Lung (tissue), 12 donors: ENCODE data around the gene PATJ. TPM values are rescaled to one million over a fixed set of nuclear protein-coding genes. Genes with fewer than 3 reads are reported as not detected.
"Not testable (repeated sequence)": the region's sequence is repeated elsewhere in the genome, so short reads cannot be mapped to it uniquely, and the experiment has no call there.

Experiments used
- ATAC-seq: fragments of 200-7000 bp; cut with Tn5 transposase; one replicate; pipeline ENCODE4 v1.9.1; 2020; ENCODE audit warnings: moderate number of reproducible peaks; ENCODE audit not compliant: insufficient read depth, low FRiP score
- DNase-seq, 3 donors: peaks; one replicate each; pipeline ENCODE4 v3.0.0-alpha.2; 2013 to 2017
- H3K27ac ChIP-seq, 2 donors: one replicate each; pipeline ENCODE4 v1.5.1; 2013; ENCODE audit warnings: mild to moderate bottlenecking in 2 of 2, moderate library complexity in 2 of 2, control low read depth in 1 of 2, inconsistent platforms in 1 of 2, low read depth in 1 of 2, low read length in 1 of 2
- H3K27me3 ChIP-seq, 3 donors: one replicate each; pipeline ENCODE4 v1.5.1; 2013; ENCODE audit warnings: low read length in 2 of 3; ENCODE audit not compliant: control insufficient read depth in 3 of 3, insufficient read depth in 3 of 3
- H3K36me3 ChIP-seq, 4 donors: one replicate each; pipeline ENCODE4 v1.5.1; 2013; ENCODE audit warnings: low read length in 4 of 4, mild to moderate bottlenecking in 1 of 4, moderate library complexity in 1 of 4; ENCODE audit not compliant: control insufficient read depth in 4 of 4, insufficient read depth in 4 of 4
- H3K4me1 ChIP-seq, 5 donors: one replicate each; pipeline ENCODE4 v1.5.1; 2013; ENCODE audit warnings: low read length in 5 of 5, mild to moderate bottlenecking in 2 of 5, moderate library complexity in 1 of 5; ENCODE audit not compliant: control insufficient read depth in 5 of 5, insufficient read depth in 5 of 5
- H3K4me3 ChIP-seq: one replicate; pipeline ENCODE4 v1.5.1; 2013; ENCODE audit warnings: mild to moderate bottlenecking, control low read depth, moderate library complexity
- H3K9ac ChIP-seq, 2 donors: one replicate each; pipeline ENCODE4 v1.5.1; 2013; ENCODE audit warnings: low read length in 2 of 2, control low read depth in 1 of 2; ENCODE audit not compliant: insufficient read depth in 1 of 2
- H3K9me3 ChIP-seq, 4 donors: one replicate each; pipeline ENCODE4 v1.5.1; 2013; ENCODE audit warnings: low read length in 3 of 4, mild to moderate bottlenecking in 1 of 4, moderate library complexity in 1 of 4; ENCODE audit not compliant: control insufficient read depth in 4 of 4, insufficient read depth in 3 of 4
- CTCF ChIP-seq: IDR thresholded peaks from 2 replicates; pipeline ENCODE4 v1.5.1; 2012; ENCODE audit warnings: mild to moderate bottlenecking; ENCODE audit errors: control extremely low read depth, extremely low read depth
- WGBS, 2 donors: extraction: QIAGEN DNeasy Blood & Tissue Kit; methylation state at CpG; one replicate each; pipeline ENCODE4 v1.1.7; 2013; 5-methylcytosine and 5-hydroxymethylcytosine counted together
- polyA plus RNA-seq, 2 donors: library from polyadenylated mRNA; stranded (reverse); fragments of 200-250 nt; gene quantifications; one replicate each; pipeline ENCODE4 v1.2.1, GENCODE V29; 2013
- total RNA-seq, 2 donors: library from RNA; depleted of rRNA in 1 of 2; stranded (reverse); fragments of >200 nt in 1 of 2; gene quantifications; one replicate each; pipeline ENCODE4 v1.2.1, GENCODE V29; 2014 to 2021
- donor health status: control.
- donor health status: control.
- donor health status: Bipolar disorder and iron deficiency.
- donor health status: healthy.
- donor health status: DM: yes; HTN: yes; CAD: no.

Gene PATJ
- total and polyA plus RNA-seq, 4 donors, result 5.3 to 115 (median 26.8) TPM

GRCh38 chr1:62218604-62219003 lies 476.3 kb downstream of the PATJ start:
- no peak for ATAC-seq
- no peak for DNase-seq
- no peak overlapping the region for H3K9ac ChIP-seq
- no peak overlapping the region for H3K4me3 ChIP-seq
- H3K27ac ChIP-seq, result no peak overlapping the region
- H3K9me3 ChIP-seq, result no peaks in the 10 kb centered on the region
- no peaks in the 10 kb centered on the region for H3K27me3 ChIP-seq
- H3K4me1 ChIP-seq, result no peaks in the 10 kb centered on the region
- TF ChIP-seq CTCF, result no peak
- WGBS, 2 donors, result 67 to 75% methylated on average over 2 of the region's 2 CpGs
- no peaks in the 10 kb centered on the region for H3K36me3 ChIP-seq

DNA sequence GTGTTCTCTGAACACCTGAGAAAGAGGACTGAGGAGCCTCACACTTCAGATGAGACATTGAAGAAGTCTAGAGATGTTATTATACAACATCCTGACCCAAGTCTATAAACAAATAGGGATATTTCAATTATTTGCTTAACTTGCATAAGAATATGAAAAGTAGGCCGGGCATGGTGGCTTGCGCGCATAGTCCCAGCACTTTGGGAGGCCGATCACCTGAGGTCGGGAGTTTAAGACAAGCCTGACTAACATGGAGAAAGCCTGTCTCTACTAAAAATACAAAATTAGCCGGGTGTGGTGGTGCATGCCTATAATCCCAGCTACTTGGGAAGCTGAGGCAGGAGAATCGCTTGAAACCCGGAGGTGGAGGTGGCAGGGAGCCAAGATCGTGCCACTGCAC lies 478.2 kb downstream of the PATJ start:
- H3K4me1 ChIP-seq, ATAC-seq, H3K27me3 ChIP-seq, DNase-seq, H3K36me3 ChIP-seq, H3K27ac ChIP-seq, H3K9me3 ChIP-seq, H3K4me3 ChIP-seq, H3K9ac ChIP-seq: not testable (repeated sequence)
- 93 to 96% methylated on average over 9 of the region's 9 CpGs for WGBS, 2 donors

GRCh38 chr1:62221171-62221570 lies 478.9 kb downstream of the PATJ start:
- TF ChIP-seq CTCF, result no peak
- 94 to 97% methylated on average over 1 of the region's 1 CpG for WGBS, 2 donors

GRCh38 chr1:62222321-62222720 lies 480.0 kb downstream of the PATJ start:
- Histone ChIP-seq H3K36me3 (no peaks in the 10 kb centered on the region), H3K27me3 (no peaks in the 10 kb centered on the region), H3K9ac (no peak overlapping the region), H3K4me3 (no peak overlapping the region), H3K9me3 (no peaks in the 10 kb centered on the region), H3K27ac (no peak overlapping the region), H3K4me1 (no peaks in the 10 kb centered on the region)
- DNase-seq (no peak), ATAC-seq (no peak)
- no peak for TF ChIP-seq CTCF
- WGBS, 2 donors, result 75 to 87% methylated on average over 9 of the region's 9 CpGs

More at GRCh38 chr1:62221171-62221570, 478.9 kb downstream of the PATJ start:
- Histone ChIP-seq H3K4me3 (no peak overlapping the region), H3K27me3 (no peaks in the 10 kb centered on the region), H3K27ac (no peak overlapping the region), H3K9me3 (no peaks in the 10 kb centered on the region), H3K9ac (no peak overlapping the region), H3K4me1 (no peaks in the 10 kb centered on the region), H3K36me3 (no peaks in the 10 kb centered on the region)
- ATAC-seq (no peak), DNase-seq (no peak)
